MM.1S (cell line): ENCODE data around the gene PPFIA2.

Experiments used
- DNase-seq: peaks from one replicate; pipeline ENCODE4 v3.0.0-alpha.2; 2015
- H2AFZ ChIP-seq: fragments of 300-600 bp; sonication (generic); 2 replicates; pipeline ENCODE4 v1.6.0; 2016; ENCODE audit warnings: antibody characterized with exemption, low read length
- H3F3A ChIP-seq: fragments of 300-600 bp; sonication (generic); 2 replicates; pipeline ENCODE4 v1.6.1; 2016; ENCODE audit warnings: mild to moderate bottlenecking, antibody characterized with exemption, low read length, moderate library complexity, mixed read lengths; ENCODE audit not compliant: insufficient read depth
- H3K27ac ChIP-seq: fragments of 300-600 bp; sonication (generic); 2 replicates; pipeline ENCODE4 v1.5.1; 2016; ENCODE audit warnings: mild to moderate bottlenecking, low read length
- H3K27me3 ChIP-seq: fragments of 300-600 bp; sonication (generic); replicated peaks from 2 replicates; pipeline ENCODE4 v1.6.0; 2016; ENCODE audit warnings: low read length; ENCODE audit not compliant: insufficient read depth
- H3K36me3 ChIP-seq: fragments of 300-600 bp; sonication (generic); replicated peaks from 2 replicates; pipeline ENCODE4 v1.6.1; 2016; ENCODE audit warnings: mild to moderate bottlenecking, low read length, mixed read lengths; ENCODE audit not compliant: insufficient read depth
- H3K4me1 ChIP-seq: fragments of 300-600 bp; sonication (generic); 2 replicates; pipeline ENCODE4 v1.6.1; 2016; ENCODE audit warnings: low read length, mixed read lengths
- H3K4me2 ChIP-seq: fragments of 300-600 bp; sonication (generic); 2 replicates; pipeline ENCODE4 v1.6.0; 2016; ENCODE audit warnings: low read depth, low read length
- H3K4me3 ChIP-seq: fragments of 300-600 bp; sonication (generic); 2 replicates; pipeline ENCODE4 v1.5.1; 2016; ENCODE audit warnings: low read length, mixed read lengths
- H3K79me2 ChIP-seq: fragments of 300-600 bp; sonication (generic); 2 replicates; pipeline ENCODE4 v1.6.1; 2016; ENCODE audit warnings: mixed run types, low read length, mixed read lengths
- H3K9ac ChIP-seq: fragments of 300-600 bp; sonication (generic); 2 replicates; pipeline ENCODE4 v1.6.1; 2016; ENCODE audit warnings: low read length, mixed read lengths
- H3K9me2 ChIP-seq: fragments of 300-600 bp; sonication (generic); replicated peaks from 2 replicates; pipeline ENCODE4 v1.6.1; 2016; ENCODE audit warnings: mild to moderate bottlenecking, low read length, mixed read lengths; ENCODE audit not compliant: insufficient read depth
- H3K9me3 ChIP-seq: fragments of 300-600 bp; sonication (generic); replicated peaks from 2 replicates; pipeline ENCODE4 v1.6.1; 2016; ENCODE audit warnings: mild to moderate bottlenecking, low read length, mixed read lengths; ENCODE audit not compliant: insufficient read depth
- H4K20me1 ChIP-seq: fragments of 300-600 bp; sonication (generic); 2 replicates; pipeline ENCODE4 v1.6.1; 2016; ENCODE audit warnings: mild to moderate bottlenecking, low read length, moderate library complexity, mixed read lengths; ENCODE audit not compliant: insufficient read depth
- CTCF ChIP-seq: fragments of 300-600 bp; sonication (generic); IDR thresholded peaks from 2 replicates; pipeline ENCODE4 v1.5.1; 2016; ENCODE audit warnings: antibody characterized with exemption, low read length, mixed read lengths
- EZH2 ChIP-seq: fragments of 300-600 bp; sonication (generic); optimal IDR thresholded peaks from 2 replicates; pipeline ENCODE3; 2017; ENCODE audit warnings: low read depth, mild to moderate bottlenecking, antibody characterized with exemption, low read length, mixed read lengths
- EZH2phosphoT487 ChIP-seq: fragments of 300-600 bp; sonication (generic); IDR thresholded peaks from 2 replicates; pipeline ENCODE4 v1.6.1; 2018; ENCODE audit warnings: antibody characterized with exemption, low read length

Gene PPFIA2

GRCh38 chr12:81517296-81517695, 241.9 kb downstream of the PPFIA2 start:
- Histone ChIP-seq H3K9ac (no peak overlapping the region), H3K27ac (no peak overlapping the region), H3K27me3 (no peaks in the 10 kb centered on the region), H2AFZ (no peak overlapping the region), H3K4me2 (no peak overlapping the region), H3K79me2 (no peaks in the 10 kb centered on the region), H3K4me1 (peaks cover 6% of the 10 kb centered on the region), H3K4me3 (no peak overlapping the region), H3F3A (no peaks in the 10 kb centered on the region), H3K9me2 (no peaks in the 10 kb centered on the region), H3K9me3 (no peaks in the 10 kb centered on the region), H3K36me3 (no peaks in the 10 kb centered on the region), H4K20me1 (no peaks in the 10 kb centered on the region)
- TF ChIP-seq EZH2 (no peak), EZH2phosphoT487 (no peak), CTCF (no peak)
- DNase-seq, result no peak

DNA sequence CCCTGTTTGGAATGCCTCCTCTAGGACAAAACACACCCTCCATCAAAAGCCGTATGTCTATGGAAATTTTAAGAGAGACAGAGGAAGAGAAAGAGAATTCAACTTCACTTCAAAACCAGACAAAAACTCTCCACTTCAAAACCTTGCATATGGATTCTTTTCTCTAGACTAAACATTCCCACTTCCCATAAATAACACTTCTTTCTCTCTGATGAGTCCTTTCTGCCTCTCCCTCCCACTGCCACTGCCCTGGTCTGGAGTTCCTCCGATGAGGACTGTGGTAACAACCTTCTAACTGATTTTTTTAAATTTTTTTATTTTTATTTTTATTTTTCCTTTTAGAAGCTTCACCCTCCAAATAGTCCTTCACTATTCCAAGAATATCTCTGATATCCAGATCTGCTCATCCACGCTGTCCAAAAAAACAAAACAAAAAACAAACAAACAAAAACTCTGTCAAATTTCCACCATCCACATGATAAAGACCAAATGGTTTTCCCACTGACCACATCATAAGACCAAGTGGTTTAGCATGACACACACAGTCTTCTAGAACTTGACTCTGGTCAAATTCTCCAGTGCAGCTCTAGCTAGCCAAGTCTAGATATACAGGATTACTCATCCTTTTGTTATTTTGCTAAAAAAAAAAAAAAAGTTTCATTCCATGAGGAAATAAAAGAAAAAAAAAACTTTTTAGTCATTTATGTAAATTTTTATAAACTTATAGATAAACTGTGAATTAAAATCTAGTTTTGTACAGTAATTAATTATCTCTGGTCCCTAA, 256.0 kb downstream of the PPFIA2 start:
- H3K4me1 ChIP-seq, result no peaks in the 10 kb centered on the region
- no peak overlapping the region for H3K4me2 ChIP-seq
- H3K9me3 ChIP-seq, result no peaks in the 10 kb centered on the region
- DNase-seq, result no peak
- H4K20me1 ChIP-seq, result no peaks in the 10 kb centered on the region
- H2AFZ ChIP-seq, result no peak overlapping the region
- no peaks in the 10 kb centered on the region for H3K36me3 ChIP-seq
- TF ChIP-seq CTCF, result no peak
- TF ChIP-seq EZH2phosphoT487, result no peak
- H3K4me3 ChIP-seq, result no peak overlapping the region
- H3K79me2 ChIP-seq, result no peaks in the 10 kb centered on the region
- no peak overlapping the region for H3K9ac ChIP-seq
- no peaks in the 10 kb centered on the region for H3K9me2 ChIP-seq
- no peaks in the 10 kb centered on the region for H3F3A ChIP-seq
- H3K27ac ChIP-seq, result no peak overlapping the region
- H3K27me3 ChIP-seq, result no peaks in the 10 kb centered on the region

- Histone ChIP-seq H4K20me1 (no peaks in the 10 kb centered on the region), H3K4me3 (no peak overlapping the region), H3K79me2 (no peaks in the 10 kb centered on the region), H3K36me3 (no peaks in the 10 kb centered on the region), H3K9me2 (no peaks in the 10 kb centered on the region), H3K27ac (no peak overlapping the region), H3K27me3 (no peaks in the 10 kb centered on the region), H3K4me2 (no peak overlapping the region), H3K9me3 (no peaks in the 10 kb centered on the region), H3K4me1 (no peaks in the 10 kb centered on the region), H3K9ac (no peak overlapping the region), H3F3A (no peaks in the 10 kb centered on the region), H2AFZ (no peak overlapping the region)
- TF ChIP-seq EZH2 (no peak), EZH2phosphoT487 (no peak), CTCF (no peak)
- no peak for DNase-seq
Measured at GRCh38 chr12:81500788-81501187, 258.4 kb downstream of the PPFIA2 start.
